ENCODE measurements around the gene CLDN5.

- no peak for TF ChIP-seq CTCF (IDR thresholded peaks at IDR 0.05)
- TF ChIP-seq POLR2A (IDR thresholded peaks at IDR 0.05): no peak
Observed at GRCh38 chr22:19567157-19568009, 43.2 kb upstream of the CLDN5 start.
